Kidney (tissue), 14 donors: ENCODE measurements around the gene STUB1. TPM values are rescaled to one million over a fixed set of nuclear protein-coding genes. Genes with fewer than 3 reads are reported as not detected.

Source experiments
- DNase-seq, 5 donors: peaks; one replicate each; pipeline ENCODE4 v3.0.0-alpha.2; 2013 to 2020
- FAIRE-seq: peaks from 2 replicates; lab custom pipeline; 2012; peaks lifted over from hg19 to GRCh38; lab: Jason Lieb, UNC
- H3K27ac ChIP-seq, 2 donors: one replicate each; pipeline ENCODE4 v1.7.0; 2013; ENCODE audit warnings: low read depth in 2 of 2, low read length in 2 of 2, inconsistent platforms in 1 of 2
- H3K27me3 ChIP-seq: one replicate; pipeline ENCODE4 v1.7.1; 2013; ENCODE audit warnings: low read length, inconsistent platforms; ENCODE audit not compliant: control insufficient read depth, insufficient read depth
- H3K36me3 ChIP-seq, 3 donors: one replicate each; pipeline versions ENCODE4 v1.7.0 to v1.7.1; 2013; ENCODE audit warnings: low read length in 3 of 3, control low read depth in 1 of 3, inconsistent platforms in 1 of 3; ENCODE audit not compliant: insufficient read depth in 3 of 3, control insufficient read depth in 2 of 3
- H3K4me1 ChIP-seq, 3 donors: one replicate each; pipeline versions ENCODE4 v1.7.0 to v1.7.1; 2013; ENCODE audit warnings: low read length in 3 of 3, inconsistent platforms in 1 of 3, low read depth in 1 of 3; ENCODE audit not compliant: control insufficient read depth in 2 of 3, insufficient read depth in 2 of 3
- H3K4me3 ChIP-seq, 3 donors: one replicate each; pipeline versions ENCODE4 v1.7.0 to v1.8.1; 2013; ENCODE audit warnings: low read length in 3 of 3, control low read depth in 1 of 3, inconsistent platforms in 1 of 3
- H3K9ac ChIP-seq, 3 donors: one replicate each; pipeline versions ENCODE4 v1.7.0 to v1.7.1; 2013; ENCODE audit warnings: low read length in 3 of 3, control low read depth in 1 of 3, inconsistent platforms in 1 of 3
- H3K9me3 ChIP-seq, 3 donors: one replicate each; pipeline versions ENCODE4 v1.7.0 to v1.7.1; 2013; ENCODE audit warnings: low read length in 3 of 3, control low read depth in 1 of 3, inconsistent platforms in 1 of 3; ENCODE audit not compliant: control insufficient read depth in 2 of 3, insufficient read depth in 1 of 3
- CTCF ChIP-seq: IDR thresholded peaks from 3 replicates; pipeline ENCODE4 v1.5.1; 2012; ENCODE audit warnings: mild to moderate bottlenecking, moderate library complexity, borderline replicate concordance; ENCODE audit not compliant: insufficient read depth; ENCODE audit errors: extremely low read depth
- intact Hi-C: fragments of 100-400 bp; cut with DNase I; formaldehyde crosslinking; loops from one replicate; pipeline ENCODE4 v1.11.1; 2022
- polyA plus RNA-seq: library from polyadenylated mRNA; stranded (reverse); fragments of 350-450 nt; fragmentation: Illumina TruSeq; extraction: RNeasy Lipid Tissue Mini Kit (QIAGEN cat#74804); gene quantifications from one replicate; pipeline ENCODE4 v1.2.3, GENCODE V29; 2014; ENCODE audit warnings: low read depth, low replicate concordance; ENCODE audit not compliant: insufficient read depth
- total RNA-seq: library from RNA; stranded (reverse); fragmentation: NEBNext Ultra II Directional; extraction: Animal tissue kit (Norgen Biotek cat#: 25700); gene quantifications from one replicate; pipeline ENCODE4 v1.2.1, GENCODE V29; 2021
- donor health status: control.
- donor health status: control.
- donor health status: control.
- donor health status: control.
- donor health status: control.
- donor health status: DM: yes; HTN: yes; CAD: no.
- donor health status: Normal renal cell carcinoma (clear cell type).

The STUB1 gene
- total and polyA plus RNA-seq, 2 donors from 2014 or later, result 92.9 to 218 TPM

DNA sequence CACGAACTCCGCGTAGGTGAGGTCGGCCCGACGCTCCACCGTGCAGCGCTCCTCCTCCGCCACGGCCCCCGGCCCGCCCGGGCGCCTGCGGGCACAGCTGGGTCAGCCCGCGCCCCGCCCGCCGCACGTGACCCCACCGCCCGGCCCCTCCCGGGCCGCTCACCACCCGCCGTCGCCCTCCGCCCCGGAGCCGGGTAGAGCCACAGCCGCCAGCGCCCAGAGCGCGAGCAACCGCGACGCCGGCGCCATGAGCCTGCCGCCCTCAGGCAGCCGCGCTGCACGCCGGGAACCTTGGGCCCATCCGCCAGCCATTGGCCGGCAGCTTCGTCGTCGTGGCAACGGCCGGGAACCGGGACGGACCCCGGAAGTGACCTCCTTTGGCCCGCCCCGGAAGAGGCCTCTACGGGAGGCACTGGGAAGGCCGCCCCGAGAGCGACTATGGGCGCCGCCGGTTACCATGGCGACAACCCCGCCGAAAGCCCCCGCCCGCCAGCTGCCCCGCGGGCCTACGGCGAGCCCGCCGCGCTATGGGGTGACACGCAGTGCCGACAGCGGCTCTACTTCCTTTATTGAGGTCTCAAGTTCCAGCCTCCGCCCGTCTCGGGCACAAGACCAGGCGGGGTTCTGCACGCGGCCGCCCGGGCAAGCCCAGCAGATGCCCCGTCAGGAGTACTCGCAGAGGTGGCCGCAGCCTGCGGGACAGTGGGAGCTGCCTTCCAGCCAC is 4.0 kb downstream of the STUB1 start, which contains the start of gene JMJD8:
Gene JMJD8, minus strand, starts transcription at position 264 of the 724 bp plus-strand sequence. Its CDS starts 15 bp downstream, at position 249.
- peak within 1 kb of the TSS in 1 of 3 donors; percentile 61 for H3K9ac ChIP-seq
- no peaks in the 10 kb centered on the region for H3K9me3 ChIP-seq
- H3K27me3 ChIP-seq, result no peaks in the 10 kb centered on the region
- DNase-seq (peak; percentile 97 to 99 (median 98)), FAIRE-seq (no peak)
- intact Hi-C loops, result no loop called here
- TF ChIP-seq CTCF, result no peak
- peaks cover 5 to 22% (median 8%) of the 10 kb centered on the region in 3 donors for H3K36me3 ChIP-seq
- peak within 1 kb of the TSS; percentile 24 to 73 (median 56) for H3K4me3 ChIP-seq
- H3K27ac ChIP-seq, result peak within 1 kb of the TSS; percentile 59 to 71
- peaks cover 0 to 45% (median 12%) of the 10 kb centered on the region in 3 donors for H3K4me1 ChIP-seq

DNA sequence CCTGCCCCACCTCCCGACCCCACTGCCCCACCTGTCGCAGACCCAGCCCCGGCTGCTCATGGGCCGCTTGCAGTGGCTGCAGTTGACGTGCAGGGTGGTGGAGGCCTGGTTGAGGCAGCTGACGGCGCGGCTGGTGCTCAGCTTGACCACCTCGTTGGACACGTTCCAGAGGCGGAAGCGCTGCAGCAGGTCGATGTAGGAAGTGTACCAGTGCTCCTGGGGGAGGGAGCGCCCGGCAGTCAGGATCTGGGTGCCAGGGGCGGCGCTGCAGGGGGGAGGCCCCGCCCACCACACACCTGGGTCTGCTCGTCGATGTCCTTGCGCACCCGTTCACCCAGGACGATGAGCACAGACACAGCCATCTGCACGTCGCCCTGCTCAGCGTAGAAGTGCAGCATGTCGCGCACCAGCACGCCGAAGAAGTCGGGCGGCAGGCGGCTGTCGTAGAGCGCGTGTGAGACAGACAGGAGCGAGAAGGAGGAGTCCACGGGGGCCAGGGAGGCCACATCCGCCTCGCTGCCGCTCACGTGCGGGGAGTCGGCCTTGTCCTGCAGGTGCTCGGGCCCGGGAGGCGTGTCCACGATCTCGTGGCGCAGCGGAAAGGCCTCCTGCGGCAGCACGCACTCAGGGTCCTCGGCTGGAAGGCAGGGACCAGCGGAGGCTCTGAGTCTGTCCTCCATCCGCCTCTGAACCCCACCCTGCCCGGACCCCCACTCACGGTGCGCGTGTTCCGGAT is 4.9 kb downstream of the STUB1 start:
- Histone ChIP-seq H3K9ac (no peak overlapping the region), H3K27me3 (no peaks in the 10 kb centered on the region), H3K4me1 (peaks cover 0 to 49% (median 12%) of the 10 kb centered on the region in 3 donors), H3K4me3 (no peak overlapping the region), H3K9me3 (no peaks in the 10 kb centered on the region), H3K27ac (no peak overlapping the region), H3K36me3 (peaks cover 5 to 22% (median 8%) of the 10 kb centered on the region in 3 donors)
- no peak for FAIRE-seq
- intact Hi-C loops, result no loop called here
- DNase-seq, result no peak
- TF ChIP-seq CTCF, result no peak

GRCh38 chr16:685967-686366 is 5.8 kb downstream of the STUB1 start:
- H3K27ac ChIP-seq, result no peak overlapping the region
- no peak for DNase-seq
- no peaks in the 10 kb centered on the region for H3K27me3 ChIP-seq
- no peak for TF ChIP-seq CTCF
- H3K9ac ChIP-seq, result no peak overlapping the region
- intact Hi-C loops, result no loop called here
- H3K36me3 ChIP-seq, result peaks cover 5 to 22% (median 8%) of the 10 kb centered on the region in 3 donors
- no peaks in the 10 kb centered on the region for H3K9me3 ChIP-seq
- H3K4me3 ChIP-seq, result no peak overlapping the region
- peaks cover 0 to 46% (median 12%) of the 10 kb centered on the region in 3 donors for H3K4me1 ChIP-seq
- no peak for FAIRE-seq
